Lower leg skin (tissue), 4 donors: ENCODE data around the gene PTGES3L. TPM values are rescaled to one million over a fixed set of nuclear protein-coding genes. Genes with fewer than 3 reads are reported as not detected.

Experiments
- DNase-seq, 2 donors: peaks; one replicate each; pipeline ENCODE4 v3.0.0-alpha.2; 2019; ENCODE audit warnings: low spot score in 2 of 2
- H3K4me3 ChIP-seq: fragments of 200-600 bp; sonication (generic); 2 replicates; pipeline ENCODE4 v1.5.1; 2017; ENCODE audit warnings: mild to moderate bottlenecking, low read depth; ENCODE audit not compliant: poor library complexity, severe bottlenecking
- POLR2A ChIP-seq, 2 donors: fragments of 450-650 bp; IDR thresholded peaks; one replicate each; pipeline ENCODE4 v1.6.1; 2016 to 2017; ENCODE audit warnings: antibody characterized with exemption in 2 of 2, mild to moderate bottlenecking in 1 of 2, moderate library complexity in 1 of 2
- WGBS, 2 donors: methylation state at CpG; one replicate each; pipeline ENCODE4 v1.1.5; 2018; 5-methylcytosine and 5-hydroxymethylcytosine counted together
- intact Hi-C: fragments of 100-400 bp; cut with DNase I; formaldehyde crosslinking; loops from one replicate; pipeline ENCODE4 v1.15.0; 2023; ENCODE audit warnings: low total_unique reads
- total RNA-seq, 4 donors: library from RNA; depleted of rRNA; stranded (reverse); fragments of >200 nt; gene quantifications; one replicate each; pipeline ENCODE4 v1.1.0, GENCODE V29; 2016
- TF ChIP-seq, protein P1 (sequence below), 3 donors: fragments of 450-650 bp; IDR thresholded peaks; one replicate each; pipeline ENCODE4 v1.5.1; 2016; ENCODE audit warnings: antibody characterized with exemption in 3 of 3, mild to moderate bottlenecking in 3 of 3, moderate library complexity in 2 of 3

PTGES3L gene
- 1 to 10 TPM in 1 of 4 donors, under 1 TPM in 1, not detected in 2; 0.19 to 1.8 TPM for total RNA-seq

DNA sequence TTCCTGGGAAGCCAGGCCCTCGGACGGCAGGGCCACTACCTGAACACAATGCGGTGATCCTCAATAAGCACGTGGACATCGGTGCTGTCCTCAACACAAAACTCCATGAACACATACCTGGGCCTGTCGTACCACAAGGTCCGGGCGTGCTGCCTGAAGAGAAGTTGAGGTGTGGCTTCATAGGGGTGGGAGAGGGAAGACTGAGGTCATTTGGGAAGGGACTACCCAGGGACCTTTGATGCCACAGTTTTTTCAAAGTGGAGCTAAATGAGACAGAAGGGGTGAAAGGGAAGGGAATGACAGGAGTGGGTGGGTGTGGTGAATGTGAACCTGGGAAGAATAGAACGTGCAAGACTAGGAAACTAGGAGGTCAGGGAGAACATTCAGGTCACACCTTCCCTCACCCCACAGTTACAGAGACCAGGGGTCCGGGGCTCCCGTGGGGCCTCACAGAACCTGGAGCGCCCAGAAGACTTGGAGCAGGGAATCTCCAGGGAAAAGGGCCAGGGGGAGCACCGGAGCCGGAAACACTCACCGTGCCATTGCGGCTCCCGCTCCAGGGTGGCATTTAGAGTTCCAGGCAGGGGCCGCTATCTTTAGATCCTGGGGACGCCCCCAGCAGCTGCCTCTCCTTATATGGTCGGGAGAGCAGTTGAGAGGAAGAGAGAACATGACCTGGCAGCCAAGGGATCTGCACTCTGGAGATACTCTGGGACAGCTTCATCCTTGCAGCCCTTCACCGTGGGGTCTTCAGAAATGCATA lies at the start of gene PTGES3L:
Gene PTGES3L, minus strand, starts transcription at position 570 of the 763 bp plus-strand sequence. Its CDS starts 27 bp downstream, at position 543.
- intact Hi-C loops, result no loop called here
- DNase-seq, result no peak
- TF ChIP-seq, protein P1, sequence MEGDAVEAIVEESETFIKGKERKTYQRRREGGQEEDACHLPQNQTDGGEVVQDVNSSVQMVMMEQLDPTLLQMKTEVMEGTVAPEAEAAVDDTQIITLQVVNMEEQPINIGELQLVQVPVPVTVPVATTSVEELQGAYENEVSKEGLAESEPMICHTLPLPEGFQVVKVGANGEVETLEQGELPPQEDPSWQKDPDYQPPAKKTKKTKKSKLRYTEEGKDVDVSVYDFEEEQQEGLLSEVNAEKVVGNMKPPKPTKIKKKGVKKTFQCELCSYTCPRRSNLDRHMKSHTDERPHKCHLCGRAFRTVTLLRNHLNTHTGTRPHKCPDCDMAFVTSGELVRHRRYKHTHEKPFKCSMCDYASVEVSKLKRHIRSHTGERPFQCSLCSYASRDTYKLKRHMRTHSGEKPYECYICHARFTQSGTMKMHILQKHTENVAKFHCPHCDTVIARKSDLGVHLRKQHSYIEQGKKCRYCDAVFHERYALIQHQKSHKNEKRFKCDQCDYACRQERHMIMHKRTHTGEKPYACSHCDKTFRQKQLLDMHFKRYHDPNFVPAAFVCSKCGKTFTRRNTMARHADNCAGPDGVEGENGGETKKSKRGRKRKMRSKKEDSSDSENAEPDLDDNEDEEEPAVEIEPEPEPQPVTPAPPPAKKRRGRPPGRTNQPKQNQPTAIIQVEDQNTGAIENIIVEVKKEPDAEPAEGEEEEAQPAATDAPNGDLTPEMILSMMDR (IDR thresholded peaks at IDR 0.05), result no peak
- no peak for TF ChIP-seq POLR2A (IDR thresholded peaks at IDR 0.05)
- 38% methylated on average over 21 of the region's 21 CpGs for WGBS, 2 donors
- H3K4me3 ChIP-seq, result peak within 1 kb of the TSS; percentile 81

DNA sequence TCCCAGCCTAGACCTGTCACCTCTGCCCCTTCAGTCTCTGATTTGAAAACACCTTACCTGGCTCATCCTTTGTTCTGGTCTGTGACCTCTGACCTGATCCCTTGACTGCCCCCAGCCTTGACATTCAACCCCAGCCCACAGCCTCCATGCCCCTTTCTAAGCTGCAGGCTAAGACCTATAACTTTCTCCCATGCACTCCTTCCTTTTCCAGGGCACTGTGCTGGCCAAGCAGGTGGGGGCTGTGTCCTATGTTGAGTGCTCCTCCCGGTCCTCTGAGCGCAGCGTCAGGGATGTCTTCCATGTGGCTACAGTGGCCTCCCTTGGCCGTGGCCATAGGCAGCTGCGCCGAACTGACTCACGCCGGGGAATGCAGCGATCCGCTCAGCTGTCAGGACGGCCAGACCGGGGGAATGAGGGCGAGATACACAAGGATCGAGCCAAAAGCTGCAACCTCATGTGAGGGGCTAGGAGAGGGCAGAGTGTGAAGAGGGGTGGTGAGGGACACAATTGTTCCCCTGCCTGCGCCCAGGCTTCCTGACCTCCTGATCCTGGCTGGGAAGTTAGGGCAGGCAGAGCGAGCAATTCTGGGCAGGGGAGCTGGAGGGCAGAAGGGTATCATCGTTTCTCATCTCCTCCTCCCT lies 48.5 kb upstream of the PTGES3L start:
- 79 to 86% methylated on average over 17 of the region's 17 CpGs for whole genome bisulfite sequencing, 2 donors
- no peak overlapping the region for H3K4me3 ChIP-seq
- TF ChIP-seq, protein P1 (IDR thresholded peaks at IDR 0.05), result no peak
- no peak for TF ChIP-seq POLR2A (IDR thresholded peaks at IDR 0.05)
- no peak for DNase-seq
- intact Hi-C loops, result loop anchor here (10.0 kb wide), 1 partner anchor 286 kb away; no protein-coding TSS in a partner anchor

DNA sequence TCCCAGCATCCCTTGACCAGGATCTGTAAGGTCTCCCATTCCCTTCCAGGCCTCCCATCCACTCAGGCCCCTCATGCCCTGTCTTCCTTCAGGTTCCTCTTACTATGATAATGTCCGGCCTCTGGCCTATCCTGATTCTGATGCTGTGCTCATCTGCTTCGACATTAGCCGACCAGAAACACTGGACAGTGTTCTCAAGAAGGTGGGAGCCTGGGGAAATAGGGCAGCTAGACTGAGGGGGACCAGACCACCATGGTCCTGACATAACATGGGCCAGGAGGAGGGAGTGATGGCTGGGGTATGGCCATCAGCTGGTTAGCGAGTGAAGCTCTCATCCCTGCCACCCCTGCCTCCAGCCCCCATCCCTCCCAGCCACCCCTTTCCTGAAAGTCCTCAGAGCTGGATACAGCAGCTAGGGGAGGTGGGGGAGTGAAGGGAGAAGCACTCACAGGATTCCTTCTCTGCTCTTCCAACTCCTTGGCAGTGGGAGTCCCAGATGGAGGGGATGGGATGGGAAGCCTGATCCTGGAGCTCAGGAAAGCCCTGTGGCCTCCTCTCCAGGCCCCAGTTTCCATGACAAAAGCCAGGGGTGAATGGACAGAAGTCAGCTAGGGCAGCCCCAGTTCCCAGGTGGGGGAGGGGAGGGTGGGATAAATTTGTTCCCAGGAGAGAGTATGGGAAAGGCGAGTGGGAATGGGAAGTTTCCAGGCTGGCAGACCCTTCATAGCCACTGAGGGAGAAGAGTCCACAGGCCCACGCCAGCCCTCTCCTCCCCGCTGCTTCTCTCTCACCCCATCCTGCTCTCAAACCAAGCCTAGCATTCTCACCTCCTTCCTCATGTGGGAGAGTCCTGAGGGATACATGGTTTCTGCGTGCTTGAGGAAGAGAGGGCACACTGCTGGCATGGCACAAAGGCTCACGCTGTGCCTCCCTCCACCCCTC lies 47.5 kb upstream of the PTGES3L start:
- TF ChIP-seq POLR2A (IDR thresholded peaks at IDR 0.05), result no peak
- TF ChIP-seq, protein P1 (IDR thresholded peaks at IDR 0.05), result no peak
- no peak for DNase-seq
- intact Hi-C loops, result loop anchor here (10.0 kb wide), 1 partner anchor 287 kb away; no protein-coding TSS in a partner anchor
- WGBS, 2 donors, result 70 to 76% methylated on average over 9 of the region's 9 CpGs
- no peak overlapping the region for H3K4me3 ChIP-seq

DNA sequence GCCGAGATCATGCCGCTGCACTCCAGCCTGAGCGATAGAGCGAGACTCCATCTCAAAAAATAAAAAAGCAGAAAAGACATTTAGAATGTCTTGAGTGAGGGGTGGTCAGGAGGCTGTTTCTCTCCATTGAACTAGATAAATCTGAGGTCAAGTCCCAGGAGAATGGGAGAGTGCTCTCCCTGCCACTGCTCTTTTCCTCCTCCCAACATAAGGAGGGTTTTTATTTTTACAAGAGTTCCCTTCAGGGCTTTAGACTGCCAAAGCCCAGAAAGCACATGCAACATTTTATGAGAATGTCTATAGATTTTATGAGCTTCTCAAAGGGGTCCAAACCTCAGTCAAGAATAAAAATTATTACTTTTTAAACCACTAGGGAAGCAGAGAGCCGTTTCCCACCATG lies 46.7 kb upstream of the PTGES3L start:
- intact Hi-C loops, result loop anchor here (10.0 kb wide), 1 partner anchor 288 kb away; no protein-coding TSS in a partner anchor
- no peak for TF ChIP-seq POLR2A (IDR thresholded peaks at IDR 0.05)
- TF ChIP-seq, protein P1 (IDR thresholded peaks at IDR 0.05), result no peak
- H3K4me3 ChIP-seq, result no peak overlapping the region
- WGBS, 2 donors, result 71 to 77% methylated on average over 5 of the region's 5 CpGs
- DNase-seq, result no peak

DNA sequence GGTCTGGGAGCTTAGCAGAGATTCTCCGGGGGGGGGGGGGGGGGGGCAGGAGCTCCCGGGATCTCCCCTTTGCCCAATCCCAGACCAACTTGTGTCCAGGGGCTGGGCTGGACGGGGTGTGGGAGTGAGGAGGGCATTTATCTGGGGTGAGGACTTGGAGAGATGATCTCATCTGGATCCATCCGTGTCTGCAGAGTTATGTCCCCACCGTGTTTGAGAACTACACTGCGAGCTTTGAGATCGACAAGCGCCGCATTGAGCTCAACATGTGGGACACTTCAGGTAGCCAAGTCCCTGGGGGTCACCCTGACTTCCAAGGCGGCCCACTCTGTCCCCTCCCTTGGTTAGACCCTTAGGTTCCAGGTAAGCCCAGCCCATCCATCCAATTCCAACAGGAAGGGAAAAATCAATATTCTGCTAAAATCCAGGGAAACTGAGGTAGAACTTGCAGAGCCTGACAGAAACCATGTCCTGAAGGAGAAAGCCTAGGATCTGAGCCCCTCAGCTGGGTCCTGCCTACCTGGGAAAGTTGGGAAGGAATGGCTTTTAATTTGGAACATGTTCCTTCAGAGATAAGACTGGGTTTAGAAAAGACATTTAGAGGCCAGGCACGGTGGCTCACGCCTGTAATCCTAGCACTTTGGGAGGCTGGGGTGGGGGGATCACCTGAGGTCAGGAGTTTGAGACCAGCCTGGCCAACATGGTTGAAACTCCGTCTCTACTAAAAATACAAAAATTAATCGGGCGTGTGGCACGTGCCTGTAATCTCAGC lies 46.1 kb upstream of the PTGES3L start:
- DNase-seq, result no peak
- 62 to 64% methylated on average over 16 of the region's 16 CpGs for WGBS, 2 donors
- no peak for TF ChIP-seq POLR2A (IDR thresholded peaks at IDR 0.05)
- TF ChIP-seq, protein P1 (IDR thresholded peaks at IDR 0.05), result no peak
- no peak overlapping the region for H3K4me3 ChIP-seq
- intact Hi-C loops, result loop anchor here (10.0 kb wide), 1 partner anchor 289 kb away; no protein-coding TSS in a partner anchor
